Hematopoietic multipotent progenitor cell treated with erythropoietin and hydrocortisone succinate and interleukin-3 and kit ligand, for 4 days (in vitro differentiated cells): Measurements from ENCODE around the gene VIL1.

Experiments
- DNase-seq: peaks from one replicate; pipeline ENCODE4 v3.0.0-alpha.2; 2015

Gene VIL1

DNA sequence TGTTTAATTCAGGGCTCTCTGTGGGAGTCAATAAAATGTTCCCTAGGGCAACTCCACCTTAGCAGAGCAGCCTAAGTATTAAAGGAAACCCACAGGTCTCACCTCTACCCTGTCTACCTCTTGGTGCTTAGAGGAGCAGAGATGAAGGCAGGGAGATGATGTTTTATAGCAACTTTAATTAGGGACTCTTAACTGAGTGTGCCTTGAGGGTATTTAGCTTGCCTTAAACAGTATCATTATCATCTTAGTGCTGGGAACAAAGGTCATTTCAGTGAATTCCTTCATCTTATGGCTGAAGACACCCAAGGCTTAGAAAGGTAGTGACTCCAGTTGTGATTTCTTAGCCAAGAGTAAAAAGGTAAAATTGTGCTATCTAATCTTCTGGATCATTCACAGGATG is 26.7 kb downstream of the VIL1 start:
- no peak for DNase-seq

DNA sequence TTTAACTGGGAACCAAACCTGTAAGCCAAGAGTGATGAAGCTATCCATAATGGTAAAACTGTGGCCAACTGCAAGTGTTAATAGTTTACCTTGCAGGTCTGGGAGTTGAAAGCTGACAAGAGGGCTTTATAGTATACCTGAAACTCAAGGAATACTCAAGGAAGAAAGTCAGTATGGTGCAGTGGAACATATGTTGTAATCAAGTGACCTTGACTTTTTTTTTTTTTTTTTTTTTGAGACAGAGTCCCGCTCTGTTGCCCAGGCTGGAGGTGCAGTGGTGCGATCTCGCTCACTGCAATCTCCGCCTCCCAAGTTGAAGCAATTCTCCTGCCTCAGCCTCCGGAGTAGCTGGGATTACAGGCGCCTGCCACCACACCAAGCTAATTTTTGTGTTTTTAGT is 27.6 kb downstream of the VIL1 start:
- no peak for DNase-seq

DNA sequence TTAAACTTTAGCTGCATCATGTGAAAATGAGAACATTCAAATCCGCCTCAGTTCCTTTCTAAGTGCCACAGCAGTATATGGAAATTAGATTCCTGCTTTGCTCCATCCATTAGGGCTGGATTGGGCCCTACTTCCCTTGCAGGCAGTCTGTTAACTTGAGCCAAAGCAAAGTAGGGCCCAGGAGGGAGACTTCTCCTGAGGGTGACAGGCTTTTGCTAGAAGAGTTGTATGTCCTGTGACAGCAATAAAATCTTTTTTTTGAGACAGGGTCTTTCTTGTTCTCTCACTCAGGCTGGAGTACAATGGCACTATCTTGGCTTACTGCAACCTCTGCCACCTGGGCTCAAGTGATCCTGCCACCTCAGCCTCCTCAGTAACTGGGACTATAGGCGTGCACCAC is 28.1 kb downstream of the VIL1 start:
- no peak for DNase-seq

DNA sequence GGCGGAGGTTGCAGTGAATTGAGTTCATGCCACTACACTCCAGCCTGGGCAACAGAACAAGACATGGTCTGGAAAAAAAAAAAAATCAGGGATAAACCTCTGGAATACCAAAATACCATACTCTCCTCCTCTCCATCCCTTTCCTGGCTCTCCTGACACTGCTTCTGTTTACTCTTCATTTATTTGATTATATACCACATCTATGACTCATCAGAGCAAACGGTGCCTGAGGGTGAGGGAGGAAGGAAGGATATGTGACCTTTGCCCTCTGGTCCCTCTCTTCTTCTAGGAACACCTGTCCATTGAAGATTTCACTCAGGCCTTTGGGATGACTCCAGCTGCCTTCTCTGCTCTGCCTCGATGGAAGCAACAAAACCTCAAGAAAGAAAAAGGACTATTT is 30.0 kb downstream of the VIL1 start:
- DNase-seq: no peak

DNA sequence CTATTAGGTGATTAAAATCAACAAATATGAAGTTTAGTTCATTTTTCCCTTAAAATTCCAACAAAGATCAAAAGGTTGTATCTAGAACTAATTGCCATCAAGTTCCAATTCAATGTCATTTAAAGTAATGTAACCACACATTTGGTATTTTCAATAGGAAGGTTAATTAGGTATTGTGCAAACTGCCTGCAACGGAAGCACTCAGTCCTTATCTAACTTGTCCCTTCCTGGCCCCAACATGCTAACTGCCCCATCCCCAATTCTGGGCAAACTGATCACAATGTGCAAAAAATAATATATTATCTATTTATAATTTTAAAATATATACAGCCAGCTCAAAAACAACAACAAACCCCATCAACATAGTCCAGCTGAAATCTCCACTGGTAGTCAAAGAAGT is 33.2 kb downstream of the VIL1 start:
- DNase-seq: peak; percentile 45

DNA sequence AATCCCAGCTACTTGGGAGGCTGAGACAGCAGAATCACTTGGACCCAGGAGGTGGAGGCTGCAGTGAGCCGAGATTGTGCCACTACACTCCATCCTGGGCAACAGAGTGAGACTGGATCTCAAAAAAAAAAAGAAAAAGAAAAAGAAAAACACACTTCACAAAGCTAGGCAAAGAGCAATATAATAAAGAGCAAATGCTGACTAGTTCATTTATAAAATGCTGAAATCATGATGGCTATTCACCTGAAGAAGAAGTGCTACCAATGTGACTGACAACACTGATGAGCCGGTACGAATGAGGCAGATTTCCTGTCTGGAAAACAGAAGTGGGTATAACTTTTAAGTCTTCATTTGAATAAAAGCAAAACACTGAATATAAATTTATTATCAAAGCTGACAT is 37.9 kb downstream of the VIL1 start:
- DNase-seq: no peak

DNA sequence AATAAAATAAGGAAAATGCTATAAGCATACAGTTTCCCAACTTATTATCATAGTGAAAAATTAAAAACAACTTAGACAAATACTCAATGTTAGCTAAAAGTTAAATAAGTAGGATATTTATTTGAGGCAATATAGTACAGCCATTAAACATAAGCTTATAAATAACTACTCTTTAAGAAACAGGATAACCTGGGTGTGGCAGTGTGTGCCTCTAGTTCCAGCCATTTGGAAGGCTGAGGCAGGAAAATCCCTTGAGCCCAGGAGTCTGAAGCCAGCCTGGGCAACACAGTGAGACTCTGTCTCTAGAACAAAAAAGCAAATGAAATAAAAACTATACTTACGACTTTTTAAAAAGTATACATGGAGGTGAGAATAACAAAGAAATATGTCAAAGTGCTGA is 39.7 kb downstream of the VIL1 start:
- DNase-seq: no peak

DNA sequence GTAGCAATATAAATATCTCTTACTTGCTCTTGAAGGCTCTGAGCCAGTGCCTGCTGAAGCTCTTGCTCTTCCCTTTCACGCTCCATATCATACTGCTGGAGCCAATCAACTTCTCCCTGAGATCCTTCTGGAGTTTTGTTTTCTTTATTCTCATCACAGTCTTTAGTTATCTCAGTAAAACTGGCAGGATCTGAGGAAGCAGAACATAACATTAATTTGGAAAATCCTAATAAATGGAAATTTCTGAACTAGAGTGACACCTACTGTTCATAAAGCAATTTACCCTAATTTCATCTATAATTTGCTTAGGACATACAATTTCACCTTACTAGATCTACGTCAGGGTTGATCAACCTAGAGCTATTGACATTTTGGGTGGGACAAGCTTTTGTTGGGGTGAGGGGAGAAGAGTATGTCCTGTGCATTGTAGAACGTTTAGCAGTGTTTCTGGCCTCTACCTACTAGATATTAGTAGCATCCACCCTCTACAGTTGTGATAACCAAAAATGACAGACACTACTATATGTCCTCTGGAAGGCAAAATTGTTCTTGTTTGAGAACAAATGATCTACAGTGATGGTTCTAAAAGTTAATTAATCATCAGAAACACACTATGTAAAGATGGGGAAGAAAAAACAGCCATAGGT is 47.2 kb downstream of the VIL1 start:
- peak; percentile 57 for DNase-seq

DNA sequence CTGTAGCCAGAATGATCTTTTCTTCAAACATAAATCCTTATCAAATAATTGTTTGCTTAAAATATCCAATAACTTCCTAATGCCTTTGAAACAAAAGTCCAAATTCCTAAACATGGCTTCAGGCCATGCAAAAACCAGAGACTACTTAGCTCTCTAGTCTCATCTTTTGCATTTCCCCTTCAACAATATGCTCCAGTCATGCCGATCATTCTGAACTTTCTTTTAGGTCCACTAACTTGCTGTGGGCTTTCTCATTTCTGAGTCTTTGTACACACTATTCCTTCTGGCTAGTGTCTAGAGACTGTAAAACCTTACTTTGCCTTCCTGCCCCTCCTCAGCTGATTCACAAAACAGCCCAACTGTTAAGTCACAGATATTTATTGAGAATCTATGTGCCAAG is 51.5 kb downstream of the VIL1 start:
- DNase-seq: no peak

DNA sequence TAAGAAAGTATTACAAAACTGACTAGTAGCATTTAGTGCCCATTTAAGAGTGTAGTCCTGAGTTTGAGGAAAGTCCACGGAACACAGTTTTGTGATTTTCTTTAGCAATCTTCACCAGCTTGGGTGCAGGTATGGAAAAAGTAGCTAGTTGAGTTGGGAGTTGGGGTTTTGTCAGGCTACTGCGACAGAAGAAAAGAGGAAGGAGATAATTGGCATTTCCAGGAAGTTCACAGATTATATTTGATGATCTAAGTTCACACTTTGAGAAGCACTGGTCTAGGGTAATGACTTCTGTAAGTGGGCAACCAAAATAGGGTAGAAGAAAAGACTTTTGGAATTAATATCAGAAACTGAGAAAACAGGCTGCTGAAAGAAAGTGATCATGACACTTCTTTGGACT is 52.1 kb downstream of the VIL1 start:
- peak; percentile 31 for DNase-seq

DNA sequence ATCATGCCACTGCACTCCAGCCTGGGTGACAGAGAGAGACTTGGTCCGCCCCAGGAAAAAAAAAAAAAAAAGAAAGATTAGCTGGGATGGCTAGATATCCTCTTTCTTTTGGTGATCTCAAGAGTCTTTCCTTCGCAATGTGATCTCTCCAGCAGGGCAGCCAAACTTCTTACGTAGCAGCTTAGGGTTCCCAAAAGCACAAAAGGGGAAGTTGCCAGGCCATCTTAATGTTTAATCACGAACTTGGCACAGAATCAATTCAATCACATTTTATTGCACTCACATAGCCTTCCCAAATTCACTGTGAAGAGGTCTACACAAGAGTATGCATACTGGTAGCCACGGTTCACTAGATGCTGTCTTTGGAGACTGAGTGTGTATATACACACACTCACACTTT is 53.1 kb downstream of the VIL1 start:
- DNase-seq: peak; percentile 89

DNA sequence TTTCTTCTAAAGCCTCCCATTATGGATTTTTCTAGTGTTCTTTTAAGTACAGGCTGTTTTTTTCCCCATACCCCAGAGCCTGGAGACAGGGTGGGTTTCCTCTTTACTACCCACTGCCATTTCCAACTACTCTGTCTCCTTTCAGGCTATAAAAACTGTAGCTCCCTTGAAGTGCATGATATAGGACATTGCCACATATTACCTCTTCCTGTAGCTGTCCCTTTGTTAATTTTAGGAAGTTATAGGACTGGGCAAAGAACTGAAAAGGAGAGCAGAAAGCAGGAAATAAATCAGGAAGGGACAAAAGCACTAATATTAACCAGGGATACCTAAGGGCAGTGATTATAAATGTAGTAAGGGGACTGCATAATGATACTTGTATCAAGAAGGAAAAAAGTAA is 54.1 kb downstream of the VIL1 start:
- no peak for DNase-seq

DNA sequence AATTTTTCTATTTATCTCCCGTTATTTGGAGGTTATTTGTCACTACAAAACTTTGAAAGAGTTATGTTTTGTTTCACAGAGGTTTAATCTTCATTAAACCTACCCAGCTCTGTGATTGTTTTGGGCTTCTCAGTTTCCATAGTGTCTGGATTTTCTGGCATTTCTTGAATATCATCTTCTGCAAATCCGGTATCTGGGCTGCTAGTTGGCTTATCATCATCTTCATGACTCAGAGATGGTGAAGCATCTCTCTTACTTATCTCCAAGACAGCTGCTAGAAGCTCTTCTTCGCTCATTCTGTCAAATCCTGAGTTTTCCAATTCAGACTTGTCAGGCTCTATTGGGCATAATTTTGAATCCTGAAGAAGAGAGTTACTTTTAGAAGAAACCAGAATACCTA is 55.6 kb downstream of the VIL1 start:
- DNase-seq: no peak

DNA sequence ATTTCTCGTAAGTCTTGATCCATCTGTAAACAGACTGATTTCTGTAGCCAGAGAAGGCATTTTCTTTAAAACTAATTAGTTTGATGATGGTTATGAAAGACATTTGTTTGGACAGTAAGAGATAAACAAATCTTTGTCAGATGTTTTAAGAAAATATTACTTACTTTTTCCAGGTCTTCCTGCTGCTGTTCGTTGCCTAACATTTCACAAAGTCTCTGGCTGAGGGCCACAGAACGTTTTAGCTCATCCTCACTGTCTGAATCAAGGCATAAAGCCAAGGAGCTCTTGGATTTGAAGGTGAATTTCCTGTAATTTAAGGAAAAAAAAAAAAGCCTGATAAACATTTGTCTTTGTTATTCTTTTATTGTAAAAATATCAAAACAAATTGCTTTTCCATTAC is 57.8 kb downstream of the VIL1 start:
- no peak for DNase-seq

DNA sequence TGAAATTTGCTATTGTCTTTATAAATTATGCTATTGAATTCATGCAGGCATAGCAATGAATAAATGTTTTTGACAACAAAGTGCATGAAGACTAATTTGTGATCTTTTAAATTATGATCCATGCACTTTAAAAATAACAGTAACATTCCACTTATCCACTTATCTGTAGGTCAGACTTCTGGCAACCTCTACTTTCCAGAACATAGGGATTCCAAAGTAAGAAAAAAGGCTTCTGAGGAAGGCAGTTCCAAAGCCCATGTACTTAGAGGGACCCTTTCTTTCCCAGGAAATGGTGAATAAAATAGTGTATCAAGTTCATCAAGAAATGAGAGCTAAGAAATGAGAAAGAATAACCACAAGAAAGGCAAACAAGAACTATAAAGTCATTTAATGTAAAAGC is 58.3 kb downstream of the VIL1 start:
- no peak for DNase-seq

DNA sequence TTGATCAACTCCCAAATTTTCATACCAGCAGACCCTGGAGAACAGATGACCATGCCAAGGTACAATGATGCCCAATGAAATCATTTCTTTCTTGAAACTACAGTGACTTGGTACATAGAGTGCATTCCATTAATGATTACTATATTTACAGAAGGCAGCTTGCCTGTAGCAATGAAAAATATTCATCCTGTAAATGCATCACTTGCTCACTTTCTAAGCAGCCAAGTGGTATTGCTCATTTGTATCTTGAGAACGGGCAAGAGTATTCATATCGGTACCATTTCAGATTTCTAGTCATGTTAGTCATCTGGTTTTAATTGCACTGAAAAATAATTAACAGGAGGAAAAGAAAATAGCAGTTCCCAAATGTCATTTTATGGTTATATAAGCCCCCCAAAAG is 59.6 kb downstream of the VIL1 start:
- no peak for DNase-seq

DNA sequence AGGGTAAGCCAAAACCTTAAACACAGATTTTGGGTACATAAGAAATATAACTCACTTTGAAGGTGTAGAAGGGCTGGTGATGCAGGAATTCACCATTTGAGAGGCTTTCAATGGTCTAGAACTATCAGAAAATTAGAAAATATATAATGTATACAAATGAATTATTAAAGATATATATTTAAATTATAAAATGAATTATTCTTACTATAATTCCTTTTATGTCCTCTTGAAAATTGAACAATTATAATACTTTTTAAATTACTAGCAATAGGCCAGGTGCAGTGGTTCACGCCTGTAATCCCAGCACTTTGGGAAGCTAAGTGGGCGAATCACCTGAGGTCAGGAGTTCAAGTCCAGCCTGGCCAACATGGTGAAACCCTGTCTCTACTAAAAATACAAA is 60.7 kb downstream of the VIL1 start:
- no peak for DNase-seq

DNA sequence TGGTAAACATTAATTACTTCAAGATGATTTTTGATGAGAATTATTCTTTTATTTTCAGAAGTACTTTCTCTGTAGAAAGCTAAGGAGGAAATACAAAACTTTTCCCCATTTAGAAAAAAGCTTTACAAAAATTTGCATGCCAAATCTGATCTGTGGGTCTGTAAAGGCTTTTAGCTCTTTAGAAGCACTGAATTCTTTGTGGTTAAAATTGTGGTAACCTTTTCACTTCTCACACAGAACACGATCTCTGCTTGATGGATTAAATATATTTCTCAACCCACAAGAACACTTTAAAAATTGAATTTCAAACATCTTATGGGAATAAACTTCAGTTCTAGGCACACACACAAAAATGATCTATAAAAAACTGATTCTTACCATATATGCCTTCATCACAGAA is 63.7 kb downstream of the VIL1 start:
- no peak for DNase-seq

DNA sequence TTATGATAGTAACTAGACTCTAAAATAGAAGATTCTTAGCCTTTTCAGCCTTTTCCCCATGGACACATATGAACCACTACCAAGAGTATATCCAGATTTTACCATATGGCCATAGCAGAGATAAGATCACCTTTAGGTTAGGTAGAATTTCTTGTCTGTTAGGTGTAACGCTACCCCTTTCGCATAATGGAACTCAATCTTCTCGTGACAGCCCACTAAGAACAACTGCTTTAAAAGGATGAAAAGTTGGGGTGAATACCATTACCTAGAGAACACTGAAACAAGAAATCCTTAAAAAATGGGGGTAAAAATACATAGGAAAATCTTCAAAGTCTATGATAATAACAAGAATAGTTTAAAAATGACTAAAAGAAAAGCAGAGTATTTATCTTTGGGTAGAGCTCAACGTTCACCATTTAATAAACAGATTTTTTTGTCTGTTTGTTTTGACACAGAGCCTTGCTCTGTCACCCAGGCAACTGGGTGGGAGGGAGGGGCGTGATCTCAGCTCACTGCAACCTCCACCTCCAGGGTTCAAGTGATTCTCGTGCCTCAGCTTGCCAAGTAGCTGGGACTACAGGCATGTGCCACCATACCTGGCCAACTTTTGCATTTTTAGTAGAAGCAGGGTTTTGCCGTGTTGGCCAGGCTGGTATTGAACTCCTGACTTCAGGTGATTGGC is 67.2 kb downstream of the VIL1 start:
- DNase-seq: no peak

DNA sequence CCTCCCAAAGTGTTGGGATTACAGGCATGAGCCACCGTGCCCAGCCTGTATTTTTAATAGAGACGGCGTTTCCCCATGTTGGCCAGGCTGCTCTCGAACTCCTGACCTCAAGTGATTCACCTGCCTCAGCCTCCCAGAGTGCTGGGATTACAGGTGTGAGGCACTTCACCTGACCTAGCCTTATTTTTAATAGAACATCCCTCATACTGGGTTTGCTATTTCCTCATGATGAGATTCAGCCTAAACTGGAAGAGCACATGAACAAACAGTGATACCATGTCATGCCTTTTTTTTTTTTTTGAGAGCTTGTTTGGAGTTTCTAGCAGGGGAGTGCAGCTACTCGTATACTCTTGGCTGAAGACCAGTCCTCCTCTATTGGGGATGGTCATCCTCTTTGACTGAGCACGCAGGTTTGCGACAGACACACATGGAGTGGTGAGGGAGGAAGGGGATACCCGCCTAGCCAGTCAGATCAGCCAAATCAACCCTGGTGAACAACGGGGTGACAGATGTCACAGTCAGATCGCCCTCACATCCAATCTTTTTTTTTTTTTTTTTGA is 81.7 kb downstream of the VIL1 start:
- no peak for DNase-seq

DNA sequence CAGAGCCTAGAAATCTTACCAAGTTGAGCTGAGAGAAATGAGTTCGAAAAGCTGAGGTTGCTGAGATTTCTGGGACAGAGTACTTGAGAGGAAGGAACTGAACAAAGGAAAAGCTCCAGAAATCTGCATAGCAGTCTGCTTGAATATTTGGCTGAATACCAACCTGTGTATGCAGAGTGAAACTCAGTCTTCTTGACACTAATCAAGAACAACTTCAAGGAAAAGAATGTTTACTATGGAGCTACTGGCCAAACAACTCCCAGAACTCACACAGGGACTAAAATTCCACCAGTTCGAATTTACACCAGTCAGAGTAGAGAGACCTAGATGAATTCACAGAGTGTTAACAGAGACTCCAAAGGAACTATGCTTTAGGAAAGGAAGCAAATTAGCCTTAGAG is 82.7 kb downstream of the VIL1 start:
- no peak for DNase-seq
